ENCODE results near the gene C14orf180. TPM values are rescaled to one million over a fixed set of nuclear protein-coding genes. Genes with fewer than 3 reads are reported as not detected.

The C14orf180 gene
- total and polyA plus RNA-seq, 10 of the 15 experiments (the other 5 are each of a cell fraction or from before 2014, with no cell fraction given), result not detected

- in situ Hi-C loops (cut with MboI), result no loop called here
- CTCF ChIA-PET, result interaction anchor here (0.7 kb wide), 1 partner anchor 1530 kb away, joined by 3 read pairs; no protein-coding TSS in a partner anchor
- ATAC-seq, result no peak
Observed at GRCh38 chr14:104541905-104542465, 37.6 kb upstream of the C14orf180 start.

GRCh38 chr14:104542871-104543830 is 36.4 kb upstream of the C14orf180 start:
- intact Hi-C loops (cut with micrococcal nuclease; ENCODE audit: unreplicated experiment), result no loop called here
- no peaks in the 10 kb centered on the region for H3K4me1 ChIP-seq (ENCODE audit: control insufficient read depth, insufficient read depth, low read length)
- H3K4me3 ChIP-seq, result no peak overlapping the region
- RAD21 ChIA-PET (ENCODE audit: unreplicated experiment), result no interaction called here
- no peaks in the 10 kb centered on the region for H3K36me3 ChIP-seq (ENCODE audit: control insufficient read depth in 2 of 2, insufficient read depth in 2 of 2, low read length in 1 of 2)
- DNase-seq (ENCODE audit: low read depth, low spot score), result no peak
- SMC1A ChIA-PET (ENCODE audit: uncharacterized antibody, unreplicated experiment), result interaction anchor here (0.7 kb wide), 1 partner anchor 592 kb away, joined by 3 read pairs; no protein-coding TSS in a partner anchor
- 18% methylated on average over 15 of the region's 16 CpGs for WGBS (ENCODE audit: insufficient coverage, insufficient replicate concordance, low lambda C conversion rate, missing lambda C conversion rate)
- no peak for ATAC-seq
- no TSS peak for BruUV-seq (replicated peaks)
- H3K9me3 ChIP-seq (replicated peaks; ENCODE audit: control insufficient read depth, insufficient read depth, low read length), result no peaks in the 10 kb centered on the region
- POLR2A ChIA-PET, result no interaction called here
- H3K79me2 ChIP-seq (ENCODE audit: control insufficient read depth, insufficient read depth, low read length), result no peaks in the 10 kb centered on the region
- no peak overlapping the region for H3K9ac ChIP-seq (ENCODE audit: control insufficient read depth, insufficient read depth, low read length)
- H2AFZ ChIP-seq (ENCODE audit: control insufficient read depth, low read depth, low read length), result no peak overlapping the region
- TF ChIP-seq ATF7 (IDR thresholded peaks at IDR 0.05; ENCODE audit: low read depth) (no peak), TCF12 (IDR thresholded peaks at IDR 0.05; ENCODE audit: low read depth, low read length) (no peak), HCFC1 (IDR thresholded peaks at IDR 0.05; ENCODE audit: low read length) (no peak), BHLHE40 (IDR thresholded peaks at IDR 0.05; ENCODE audit: borderline replicate concordance in 1 of 2, low read depth in 2 of 2, low read length in 1 of 2) (no peak), HDAC2 (IDR thresholded peaks at IDR 0.05) (no peak), NRF1 (conservative IDR thresholded peaks at IDR 0.05; ENCODE audit: low read depth, low read length) (no peak), NFIC (IDR thresholded peaks at IDR 0.05; ENCODE audit: low read depth, low read length) (no peak), SREBF1 (IDR thresholded peaks at IDR 0.05; ENCODE audit: low read length) (no peak), CBX5 (IDR thresholded peaks at IDR 0.05; ENCODE audit: low read depth) (no peak), POLR2AphosphoS5 (IDR thresholded peaks at IDR 0.05; ENCODE audit: low read length) (no peak), GATAD2B (conservative IDR thresholded peaks at IDR 0.05; ENCODE audit: low read depth) (no peak), PML (IDR thresholded peaks at IDR 0.05; ENCODE audit: low read length) (no peak), BCLAF1 (IDR thresholded peaks at IDR 0.05) (no peak), STAT3 (IDR thresholded peaks at IDR 0.05; ENCODE audit: low read depth, low read length) (no peak)
- FAIRE-seq, result no peak
- no peaks in the 10 kb centered on the region for H4K20me1 ChIP-seq (ENCODE audit: control insufficient read depth, insufficient read depth)
- no peak overlapping the region for H3K4me2 ChIP-seq (ENCODE audit: control insufficient read depth, insufficient read depth)
- H3K27me3 ChIP-seq (replicated peaks in 1 of 2; ENCODE audit: control insufficient read depth in 2 of 2, insufficient read depth in 2 of 2, low read length in 1 of 2), result peaks cover 4 to 5% of the 10 kb centered on the region in 2 experiments; a peak in 2 of 4 replicates
- H3K27ac ChIP-seq (ENCODE audit: control insufficient read depth, insufficient read depth), result no peak overlapping the region
- in situ Hi-C loops (cut with MboI), result no loop called here
- CTCF ChIA-PET, result no interaction called here

More at GRCh38 chr14:104541905-104542465, 37.6 kb upstream of the C14orf180 start:
- intact Hi-C loops (cut with micrococcal nuclease; ENCODE audit: unreplicated experiment), result no loop called here
- ChIA-PET POLR2A (no interaction called here), RAD21 (ENCODE audit: unreplicated experiment) (no interaction called here), SMC1A (ENCODE audit: uncharacterized antibody, unreplicated experiment) (interaction anchor here (0.7 kb wide), 1 partner anchor 591 kb away, joined by 3 read pairs; no protein-coding TSS in a partner anchor)
- H3K79me2 ChIP-seq (ENCODE audit: control insufficient read depth, insufficient read depth, low read length), result no peaks in the 10 kb centered on the region
- FAIRE-seq, result no peak
- H3K27ac ChIP-seq (ENCODE audit: control insufficient read depth, insufficient read depth), result no peak overlapping the region
- WGBS (ENCODE audit: insufficient coverage, insufficient replicate concordance, low lambda C conversion rate, missing lambda C conversion rate), result 26% methylated on average over 11 of the region's 11 CpGs
- no peak for TF ChIP-seq RUNX3 (IDR thresholded peaks at IDR 0.05; ENCODE audit: low read length)
- H3K9ac ChIP-seq (ENCODE audit: control insufficient read depth, insufficient read depth, low read length), result no peak overlapping the region
- DNase-seq (ENCODE audit: low read depth, low spot score), result no peak
- no peaks in the 10 kb centered on the region for H3K36me3 ChIP-seq (ENCODE audit: control insufficient read depth in 2 of 2, insufficient read depth in 2 of 2, low read length in 1 of 2)
- H4K20me1 ChIP-seq (ENCODE audit: control insufficient read depth, insufficient read depth), result no peaks in the 10 kb centered on the region
- H3K4me3 ChIP-seq, result no peak overlapping the region
- H2AFZ ChIP-seq (ENCODE audit: control insufficient read depth, low read depth, low read length), result no peak overlapping the region
- no peaks in the 10 kb centered on the region for H3K9me3 ChIP-seq (replicated peaks; ENCODE audit: control insufficient read depth, insufficient read depth, low read length)
- H3K4me2 ChIP-seq (ENCODE audit: control insufficient read depth, insufficient read depth), result no peak overlapping the region
- no TSS peak for BruUV-seq (replicated peaks)
- H3K27me3 ChIP-seq (replicated peaks in 1 of 2; ENCODE audit: control insufficient read depth in 2 of 2, insufficient read depth in 2 of 2, low read length in 1 of 2), result peaks cover 4 to 5% of the 10 kb centered on the region in 2 experiments; a peak in 2 of 4 replicates
- H3K4me1 ChIP-seq (ENCODE audit: control insufficient read depth, insufficient read depth, low read length), result no peaks in the 10 kb centered on the region

All from GM12878 (cell line).